H1 (cell line): ENCODE data around the gene SSX2IP. TPM values are rescaled to one million over a fixed set of nuclear protein-coding genes. Genes with fewer than 3 reads are reported as not detected.

Experiments used
- ATF3 ChIP-seq: IDR thresholded peaks from 2 replicates; pipeline ENCODE4 v1.6.1; 2011; ENCODE audit warnings: low read depth, mild to moderate bottlenecking, low read length; ENCODE audit not compliant: insufficient read depth
- CHD7 ChIP-seq: fragments of 300-600 bp; sonication (generic); IDR thresholded peaks from 2 replicates; pipeline ENCODE4 v1.7.1; 2012; ENCODE audit warnings: low read length, moderate library complexity, mild to moderate bottlenecking, inconsistent platforms; ENCODE audit not compliant: insufficient replicate concordance
- CREB1 ChIP-seq: IDR thresholded peaks from 2 replicates; pipeline ENCODE4 v1.6.1; 2012; ENCODE audit warnings: inconsistent platforms
- CTCF ChIP-seq, 3 experiments: IDR thresholded peaks; 1 replicate in 2 of 3; 2 replicates in 1 of 3; pipeline versions ENCODE4 v1.5.1 to v1.6.1; 2011; ENCODE audit warnings: low read length in 3 of 3, mild to moderate bottlenecking in 3 of 3, inconsistent platforms in 2 of 3, low read depth in 1 of 3, moderate library complexity in 1 of 3; ENCODE audit not compliant: insufficient read depth in 1 of 3; ENCODE audit errors: control extremely low read depth in 1 of 3
- HDAC6 ChIP-seq: IDR thresholded peaks from one replicate; pipeline ENCODE4 v1.7.1; 2012; ENCODE audit warnings: low read depth, mild to moderate bottlenecking, inconsistent platforms, low read length, moderate library complexity
- NANOG ChIP-seq: IDR thresholded peaks from 2 replicates; pipeline ENCODE4 v1.6.1; 2011; ENCODE audit warnings: low read length, low read depth, mild to moderate bottlenecking, inconsistent platforms; ENCODE audit not compliant: insufficient read depth, poor library complexity, severe bottlenecking
- PHF8 ChIP-seq: fragments of 200-600 bp; sonication (generic); conservative IDR thresholded peaks from 2 replicates; pipeline ENCODE4 v1.7.1; 2012; ENCODE audit warnings: low read depth, mild to moderate bottlenecking, inconsistent platforms, low read length, moderate library complexity
- TEAD4 ChIP-seq: IDR thresholded peaks from 2 replicates; pipeline ENCODE4 v1.6.1; 2012; ENCODE audit warnings: low read depth, low read length, inconsistent platforms, mixed read lengths
- ZNF274 ChIP-seq: IDR thresholded peaks from 2 replicates; pipeline ENCODE4 v1.7.0; 2012; ENCODE audit warnings: low read length, borderline replicate concordance; ENCODE audit errors: extremely low read depth
- polyA plus RNA-seq, 7 experiments: library from polyadenylated mRNA; depleted of rRNA in 3 of 7; stranded (reverse) in 5 of 7; unstranded in 2 of 7; fragments of >200 nt in 5 of 7; fragments of 200-250 nt in 2 of 7; gene quantifications; 1 replicate in 5 of 7; 2 replicates in 1 of 7; 4 replicates in 1 of 7; pipeline versions ENCODE4 v1.2.1 to v1.2.3, GENCODE V29; 2011 to 2013; ENCODE audit warnings: missing spikeins in 2 of 7, mixed read lengths in 2 of 7
- total RNA-seq: library from RNA; stranded (reverse); fragmentation: NEBNext Ultra II Directional; extraction: Animal tissue kit (Norgen Biotek cat#: 25700); gene quantifications from 2 replicates; pipeline ENCODE4 v1.2.1, GENCODE V29; 2021

Gene SSX2IP
- total and polyA plus RNA-seq, 2 of the 8 experiments (the other 6 are each of a cell fraction or from before 2014, with no cell fraction given): 4.0 to 31.3 TPM

GRCh38 chr1:84617349-84617748 lies 72.9 kb downstream of the SSX2IP start (continued):
- TF ChIP-seq CHD7: no peak
- no peak for TF ChIP-seq ZNF274
- TF ChIP-seq HDAC6: no peak
- TF ChIP-seq TEAD4: no peak
- TF ChIP-seq PHF8: no peak
- no peak for TF ChIP-seq CTCF (IDR thresholded peaks at IDR 0.05; ENCODE audit: control extremely low read depth in 1 of 3, insufficient read depth in 1 of 3, low read depth in 1 of 3, low read length in 3 of 3)
- no peak for TF ChIP-seq NANOG
- no peak for TF ChIP-seq ATF3
- TF ChIP-seq CREB1: no peak
